Hematopoietic multipotent progenitor cell treated with erythropoietin and hydrocortisone succinate and interleukin-3 and kit ligand, for 4 days (in vitro differentiated cells): ENCODE measurements around the gene FIGNL2.

Experiments used
- DNase-seq: peaks from one replicate; pipeline ENCODE4 v3.0.0-alpha.2; 2015

FIGNL2 gene

DNA sequence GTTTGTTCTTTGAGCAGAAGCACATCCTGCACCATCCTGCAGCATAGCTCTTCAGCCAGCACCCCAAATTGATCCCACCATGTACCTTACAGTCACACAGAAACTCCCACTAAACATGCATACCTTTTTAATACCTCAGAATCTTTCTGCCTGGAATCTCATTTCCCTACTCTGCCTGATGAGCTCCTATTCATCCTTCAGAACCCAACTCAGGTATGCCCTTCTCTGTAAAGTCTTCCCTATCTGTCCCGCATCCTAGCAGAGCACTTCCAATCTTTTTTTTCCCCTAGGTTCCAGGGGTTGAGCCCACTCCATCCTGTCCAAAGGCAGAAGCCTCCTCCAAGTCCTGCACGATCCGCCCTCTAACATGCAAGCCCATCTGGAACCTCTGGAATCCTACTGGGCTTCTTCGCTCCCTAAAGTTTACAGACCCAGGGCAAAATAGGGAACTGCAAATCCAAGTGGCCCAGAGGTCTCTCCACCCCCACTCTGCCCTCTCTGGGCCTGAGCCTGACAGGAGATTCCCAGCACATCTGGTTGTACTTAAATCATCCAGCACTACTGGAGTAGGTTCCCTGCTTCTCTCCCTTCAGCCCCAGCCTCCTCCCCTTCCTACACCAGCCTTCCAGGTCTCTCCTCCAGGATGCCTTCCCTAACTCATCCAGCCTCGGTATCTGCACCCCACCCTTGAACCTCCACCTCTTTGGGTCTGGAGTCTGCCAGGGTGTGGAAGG, 4.1 kb upstream of the FIGNL2 start:
- no peak for DNase-seq

DNA sequence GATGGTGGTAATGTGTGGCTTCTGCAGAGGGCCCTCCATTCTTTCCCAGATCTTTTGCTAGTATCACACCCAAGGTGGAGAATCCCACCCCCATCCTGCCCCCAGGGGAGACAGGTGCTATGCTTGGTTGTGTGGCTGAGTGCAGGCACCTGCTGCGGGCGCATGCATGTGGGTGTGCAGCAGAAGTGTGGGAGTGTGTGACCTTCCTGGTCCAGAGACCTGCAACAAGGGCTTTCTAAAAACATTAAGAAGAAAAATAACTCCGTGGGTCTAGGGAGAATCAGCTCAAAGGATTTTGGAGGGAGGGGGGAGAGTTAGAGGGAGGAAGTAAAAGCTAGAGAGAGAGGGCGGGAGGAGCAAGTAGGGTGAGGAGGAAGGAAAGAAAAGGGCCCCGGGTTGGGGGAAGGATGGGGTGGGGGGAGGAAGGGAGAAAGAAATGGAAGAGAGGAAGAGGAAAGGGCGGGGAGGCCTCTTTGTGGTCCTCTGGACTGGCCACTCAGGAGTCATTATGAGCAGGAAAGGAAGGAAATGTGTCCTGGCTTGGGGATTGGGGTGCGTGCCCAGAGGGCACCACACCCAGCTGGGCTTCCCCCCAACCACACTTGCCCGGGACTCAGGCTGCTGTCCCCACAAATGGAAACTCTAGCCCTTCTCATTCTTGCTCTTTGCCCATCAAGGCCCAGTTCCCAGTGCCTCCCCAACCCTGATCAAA, 3.1 kb upstream of the FIGNL2 start:
- DNase-seq: peak; percentile 22

DNA sequence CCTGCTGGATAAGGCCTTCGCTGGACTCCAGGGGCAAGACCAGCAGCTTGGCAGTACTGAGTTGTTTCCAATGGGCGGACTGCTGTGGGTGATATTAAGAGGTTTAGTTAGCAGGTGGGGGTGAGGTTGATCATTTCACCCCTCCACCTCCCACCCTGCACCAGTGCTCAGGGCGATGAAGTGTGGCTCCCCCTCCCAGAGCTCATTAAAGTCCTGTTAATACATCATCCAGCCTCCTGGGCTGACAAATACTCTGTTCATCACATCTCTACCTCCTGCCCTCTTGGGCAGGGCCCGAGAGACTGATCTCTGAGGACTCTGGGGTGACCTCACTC, 2.4 kb upstream of the FIGNL2 start:
- no peak for DNase-seq

DNA sequence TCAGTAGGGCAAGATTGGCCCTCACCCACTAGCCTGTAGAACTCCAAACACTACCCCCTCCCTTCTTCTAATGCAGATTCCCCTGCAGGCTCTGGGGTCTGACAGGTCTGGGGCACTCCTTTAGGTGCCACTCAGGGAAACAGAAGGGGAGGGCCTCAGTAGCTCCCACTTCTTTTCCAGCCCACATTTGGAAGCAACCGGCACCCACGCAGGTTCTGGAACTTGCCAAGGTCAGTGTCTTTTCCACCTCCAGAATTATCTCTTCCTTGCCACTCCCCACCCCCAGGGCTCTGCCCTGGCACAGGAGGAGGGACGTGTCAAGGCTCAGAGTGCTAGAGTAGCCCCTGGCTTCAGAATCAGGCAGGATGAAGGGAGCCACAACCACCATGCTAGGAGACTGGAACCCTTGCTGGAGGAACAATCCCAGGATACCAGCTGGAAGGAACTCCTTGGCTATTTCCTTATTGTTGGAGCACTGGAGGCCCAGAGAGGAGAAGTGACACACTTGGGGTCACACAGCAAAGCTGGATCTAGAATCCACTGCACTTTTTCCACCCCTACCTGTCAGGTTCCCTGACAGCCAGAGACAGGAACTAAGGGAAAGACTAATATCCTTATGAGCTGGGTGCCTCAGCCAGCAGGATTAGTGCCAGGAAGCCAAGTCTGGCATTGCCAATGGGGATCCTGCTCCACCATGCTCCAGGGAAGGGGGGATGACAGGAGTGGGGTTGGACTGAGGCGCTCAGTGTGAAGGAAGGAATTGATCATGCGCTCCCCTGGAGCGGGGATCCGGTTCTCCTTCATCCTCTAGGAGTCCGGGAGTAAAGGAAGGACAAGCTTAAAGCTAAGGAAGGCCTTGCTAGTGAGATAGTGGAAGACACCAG, 1.8 kb upstream of the FIGNL2 start:
- DNase-seq: no peak

DNA sequence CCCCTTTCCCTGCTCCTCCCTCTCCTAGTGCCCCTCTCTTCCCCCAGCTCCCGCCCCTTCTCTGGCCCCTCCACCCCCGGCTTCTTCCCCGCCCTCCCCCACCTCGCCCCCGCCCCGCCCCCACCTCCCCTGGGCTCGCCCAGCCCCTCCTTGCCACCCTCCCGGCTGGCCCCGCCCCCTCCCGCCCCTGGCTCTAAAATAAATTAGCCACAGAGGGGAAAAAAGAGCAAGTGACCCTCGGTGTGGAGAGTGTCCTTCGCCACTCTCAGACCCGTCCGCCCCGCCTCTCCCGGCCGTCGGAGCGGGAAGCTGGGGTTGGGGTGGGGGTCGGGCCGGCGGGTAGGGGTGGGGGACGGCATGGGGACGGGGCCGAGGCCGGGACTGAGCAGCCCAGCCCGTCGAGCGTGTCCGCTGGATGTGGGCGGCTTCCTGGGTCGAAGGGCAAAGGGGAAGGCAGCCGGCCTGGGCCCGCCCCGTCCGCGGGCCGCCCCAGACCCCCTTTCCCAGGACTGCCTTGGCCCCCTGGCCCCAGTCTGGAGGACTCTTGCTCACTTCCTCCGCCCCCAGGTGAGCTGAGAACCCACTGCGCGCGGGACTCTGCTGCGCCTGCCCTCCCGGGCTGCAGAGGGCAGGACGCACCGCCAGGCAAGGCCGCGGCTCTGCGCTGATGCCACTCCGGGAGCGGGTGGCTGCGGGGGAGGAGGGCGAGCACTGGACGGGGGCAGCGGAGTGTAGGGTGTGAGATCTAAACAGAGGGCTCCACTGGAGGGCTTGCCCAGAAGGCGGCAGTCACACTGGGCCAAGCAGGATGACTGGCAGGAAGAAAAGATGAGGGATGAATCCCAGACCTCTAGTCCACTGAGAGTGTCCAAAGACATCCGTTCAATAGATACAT, 570 bp upstream of the FIGNL2 start:
- no peak for DNase-seq

DNA sequence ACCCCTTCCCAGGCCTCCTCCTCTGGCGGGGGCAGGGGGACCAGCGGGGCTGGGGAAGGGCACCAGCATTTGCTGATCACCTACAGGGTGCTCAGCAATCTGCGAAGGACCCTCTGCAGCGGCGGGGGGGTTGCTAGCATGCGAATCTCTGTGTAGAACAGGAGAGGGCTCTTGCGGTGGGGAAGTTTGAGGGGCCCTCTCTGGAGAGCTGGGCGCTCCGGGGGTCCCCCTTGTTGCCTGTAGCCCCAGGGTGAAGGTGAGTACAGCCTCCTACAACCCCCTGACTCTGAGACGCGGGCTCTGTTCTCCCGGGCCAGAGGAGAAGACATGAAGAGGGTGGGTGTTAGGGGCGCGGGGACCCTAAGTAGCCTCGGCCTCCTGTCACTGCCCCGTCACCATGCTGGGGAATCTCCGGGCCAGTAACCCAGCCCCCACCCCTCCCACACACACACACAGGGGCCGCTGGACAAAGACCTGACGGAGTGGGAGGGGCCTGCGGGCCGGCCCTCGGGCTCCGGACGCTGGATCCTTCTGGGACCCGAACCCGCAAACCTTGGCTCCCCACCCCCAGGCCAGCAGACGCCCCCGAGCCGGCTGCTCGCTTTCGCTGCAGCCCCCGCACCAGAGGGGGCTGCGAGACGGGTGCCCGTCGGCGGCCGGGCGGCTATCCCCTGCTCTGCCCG, 734 bp downstream of the FIGNL2 start:
- DNase-seq: no peak

- DNase-seq: peak; percentile 48
Measured at GRCh38 chr12:51846911-51847642, 1.4 kb downstream of the FIGNL2 start.

DNA sequence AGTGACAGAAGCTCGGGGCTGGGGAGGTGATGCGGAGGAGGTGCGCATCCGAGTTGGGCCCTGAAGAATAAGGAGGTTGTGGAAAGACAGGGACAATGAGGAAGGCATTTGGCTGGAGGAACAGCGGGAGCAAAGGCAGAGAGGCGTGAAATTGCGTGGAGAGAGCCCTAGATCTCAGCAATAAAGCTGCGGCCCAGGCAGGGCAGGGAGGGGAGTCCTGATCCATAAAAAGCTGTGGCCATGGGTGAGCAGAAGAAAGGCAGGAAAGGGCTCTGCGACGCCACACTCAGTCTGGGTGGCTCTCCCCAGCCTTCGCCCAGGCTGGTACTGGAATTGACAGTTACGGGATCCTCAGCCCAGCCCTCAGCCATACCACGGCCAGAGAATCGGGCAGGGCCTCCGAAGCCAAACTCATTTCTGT, 2.2 kb downstream of the FIGNL2 start:
- no peak for DNase-seq

DNA sequence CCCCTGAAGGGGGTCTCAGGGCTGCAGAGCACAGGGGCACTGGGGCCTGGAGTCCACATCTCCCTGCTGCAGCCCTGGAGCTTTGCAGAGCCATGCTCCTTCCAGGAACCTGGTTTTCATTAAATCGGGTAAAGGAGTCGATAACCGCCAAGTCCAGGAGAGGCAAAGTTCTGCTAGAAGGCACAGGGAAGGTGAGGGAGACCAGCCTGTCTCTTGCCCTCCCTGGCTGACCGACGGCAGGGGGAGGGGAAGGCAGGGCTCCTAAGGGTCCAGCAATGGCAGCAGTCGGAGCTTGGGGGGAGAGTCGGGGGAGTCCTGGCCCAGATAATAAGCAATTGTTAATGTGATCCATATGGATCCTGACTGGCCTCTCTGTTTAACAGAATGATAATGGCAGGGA, 3.0 kb downstream of the FIGNL2 start:
- DNase-seq: no peak

DNA sequence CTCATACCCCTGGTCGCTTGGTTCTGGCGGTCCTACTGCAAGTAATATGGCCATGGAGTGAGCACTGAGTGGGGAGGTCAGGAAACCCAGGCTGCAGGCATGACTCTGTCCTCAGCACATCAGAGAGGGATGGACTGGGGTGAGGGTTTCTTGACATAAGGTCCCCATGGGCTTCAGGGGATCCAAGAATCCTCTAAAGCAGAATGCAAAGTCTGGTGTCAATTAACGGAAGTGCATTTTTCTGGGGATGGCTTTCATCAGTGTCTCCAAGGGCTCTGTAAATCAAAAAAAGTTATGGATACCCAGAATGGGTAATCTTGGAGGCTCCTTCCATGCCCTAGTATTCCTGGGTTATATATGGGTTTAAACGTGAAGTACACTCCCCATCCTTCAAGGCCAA, 3.7 kb downstream of the FIGNL2 start:
- DNase-seq: no peak

DNA sequence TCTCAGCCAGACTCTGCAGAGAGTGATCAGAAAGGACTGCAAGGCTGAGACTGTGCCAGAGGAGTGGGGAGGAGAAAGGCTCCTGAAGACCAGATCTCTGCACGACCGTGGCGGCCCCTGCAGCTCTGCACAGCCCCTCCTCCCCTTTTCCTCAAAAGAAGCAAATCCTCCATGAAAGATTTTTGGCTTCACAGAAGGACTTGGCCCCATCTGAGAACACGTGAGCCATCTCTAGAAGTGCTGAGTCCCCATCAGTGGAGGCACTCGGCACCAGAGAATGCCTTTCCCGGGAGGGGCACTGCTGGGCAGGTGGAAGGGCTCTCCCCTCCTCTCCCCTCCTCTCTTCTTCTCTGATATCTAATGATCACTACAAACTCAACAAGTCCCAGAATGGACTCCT, 6.8 kb downstream of the FIGNL2 start:
- DNase-seq: no peak

DNA sequence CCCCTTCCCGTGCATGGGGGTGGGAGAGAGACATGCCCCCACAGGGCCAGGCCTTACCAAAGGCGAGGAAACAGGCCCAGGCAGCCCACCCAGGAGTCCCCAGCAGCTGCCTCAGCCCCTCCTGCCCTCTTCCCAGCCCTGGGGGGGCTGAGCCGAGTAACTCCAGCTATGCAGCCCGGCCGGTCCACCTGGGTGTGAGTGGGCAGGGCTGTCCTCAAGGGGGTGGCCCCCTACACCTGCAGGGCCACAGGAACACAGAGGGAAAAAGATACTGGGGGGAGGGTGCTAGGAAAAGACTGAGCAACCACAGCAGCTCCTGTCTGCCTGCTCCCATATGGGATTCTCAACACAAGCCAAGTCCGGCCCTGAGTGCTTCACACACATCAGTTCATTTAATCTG, 7.6 kb downstream of the FIGNL2 start:
- DNase-seq: no peak

DNA sequence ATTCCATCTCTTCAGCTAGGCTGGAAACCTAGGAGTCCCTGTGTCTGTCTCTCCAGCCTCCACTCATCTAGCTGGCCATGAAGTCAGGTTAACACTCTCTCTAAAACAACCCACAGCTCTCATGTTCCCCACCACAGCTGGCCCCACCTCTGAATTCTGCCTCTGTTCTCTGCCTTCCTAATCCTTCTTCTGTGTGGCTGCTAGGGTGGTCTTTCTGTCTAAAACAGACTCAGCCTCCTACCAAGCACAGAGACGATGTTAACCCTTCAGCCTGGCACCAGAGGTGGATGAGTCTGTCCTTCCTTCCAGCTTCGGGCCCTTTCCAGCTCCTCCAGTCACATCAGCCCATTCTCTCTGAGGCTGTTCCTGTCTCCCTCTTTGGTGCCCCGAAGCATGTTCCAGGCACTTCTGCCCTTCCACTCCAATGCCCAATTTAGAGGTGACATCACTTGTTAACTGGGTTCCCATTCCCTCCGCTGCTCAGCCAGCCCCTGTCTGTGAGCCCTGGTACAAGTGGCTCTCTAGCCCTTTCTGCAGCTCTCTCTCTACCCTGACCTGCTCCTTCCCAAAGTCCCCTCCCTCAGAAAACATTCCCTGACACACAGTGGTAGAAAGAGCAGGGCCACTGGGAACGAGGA, 9.1 kb downstream of the FIGNL2 start:
- DNase-seq: no peak

- no peak for DNase-seq
Measured at GRCh38 chr12:51838762-51839161, 9.8 kb downstream of the FIGNL2 start.

- no peak for DNase-seq
Measured at GRCh38 chr12:51838036-51838435, 10.5 kb downstream of the FIGNL2 start.

GRCh38 chr12:51837286-51837685, 11.2 kb downstream of the FIGNL2 start:
- DNase-seq: no peak

GRCh38 chr12:51836827-51837173, 11.7 kb downstream of the FIGNL2 start:
- no peak for DNase-seq

- DNase-seq: no peak
Measured at GRCh38 chr12:51836041-51836826, 12.3 kb downstream of the FIGNL2 start.

- no peak for DNase-seq
Measured at GRCh38 chr12:51834411-51834810, 14.1 kb downstream of the FIGNL2 start.
